22Rv1 (cell line): Measurements from ENCODE around the gene INPP5A.

Experiments
- CTCF ChIP-seq: fragments of 450-650 bp; IDR thresholded peaks from 2 replicates; pipeline ENCODE4 v1.5.1; 2017; ENCODE audit warnings: mild to moderate bottlenecking
- ZFX ChIP-seq: fragments of 450-650 bp; IDR thresholded peaks from 2 replicates; pipeline ENCODE4 v1.6.1; 2017; ENCODE audit warnings: antibody characterized with exemption, borderline replicate concordance

- no peak for TF ChIP-seq CTCF
- no peak for TF ChIP-seq ZFX
Observed at GRCh38 chr10:132631338-132631735, 93.8 kb downstream of the INPP5A start.
